Cardiac fibroblast (primary cell): Measurements from ENCODE around the gene MEOX1.

Experiments used
- DNase-seq, 2 donors: peaks; one replicate each; pipeline versions ENCODE4 v3.0.0 to v3.0.0-alpha.2; 2010; ENCODE audit warnings: low read depth in 2 of 2
- H3K4me3 ChIP-seq, 2 donors: replicated peaks in 1 of 2; 1 replicate in 1 of 2; 2 replicates in 1 of 2; pipeline ENCODE4 v1.5.1; 2011; ENCODE audit warnings: low read depth in 2 of 2, low read length in 2 of 2, mild to moderate bottlenecking in 2 of 2, moderate library complexity in 1 of 2
- TF ChIP-seq, protein P1 (sequence below): IDR thresholded peaks from one replicate; pipeline ENCODE4 v1.5.1; 2011; ENCODE audit warnings: low read depth, mild to moderate bottlenecking, low read length, inconsistent platforms

The MEOX1 gene

DNA sequence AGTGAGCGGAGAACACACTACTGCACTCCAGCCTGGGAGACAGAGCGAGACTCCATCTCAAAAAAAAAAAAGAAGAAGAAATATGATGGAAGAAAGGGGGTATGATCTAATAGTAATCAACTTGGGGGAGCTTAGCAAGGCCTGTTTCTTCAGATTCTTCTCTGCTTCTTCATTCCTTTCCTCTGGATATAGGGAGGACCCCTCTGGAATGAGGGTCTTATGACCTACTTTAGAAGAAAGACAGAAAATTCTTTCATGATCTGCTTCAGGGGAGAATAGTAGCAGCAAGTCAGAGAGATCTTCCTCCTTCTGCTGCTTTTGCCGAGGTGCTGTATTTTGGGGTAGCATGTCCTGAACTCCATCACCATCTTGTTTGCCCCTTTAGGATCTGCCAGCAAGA is 70.7 kb downstream of the MEOX1 start:
- no peak for DNase-seq
- TF ChIP-seq, protein P1, sequence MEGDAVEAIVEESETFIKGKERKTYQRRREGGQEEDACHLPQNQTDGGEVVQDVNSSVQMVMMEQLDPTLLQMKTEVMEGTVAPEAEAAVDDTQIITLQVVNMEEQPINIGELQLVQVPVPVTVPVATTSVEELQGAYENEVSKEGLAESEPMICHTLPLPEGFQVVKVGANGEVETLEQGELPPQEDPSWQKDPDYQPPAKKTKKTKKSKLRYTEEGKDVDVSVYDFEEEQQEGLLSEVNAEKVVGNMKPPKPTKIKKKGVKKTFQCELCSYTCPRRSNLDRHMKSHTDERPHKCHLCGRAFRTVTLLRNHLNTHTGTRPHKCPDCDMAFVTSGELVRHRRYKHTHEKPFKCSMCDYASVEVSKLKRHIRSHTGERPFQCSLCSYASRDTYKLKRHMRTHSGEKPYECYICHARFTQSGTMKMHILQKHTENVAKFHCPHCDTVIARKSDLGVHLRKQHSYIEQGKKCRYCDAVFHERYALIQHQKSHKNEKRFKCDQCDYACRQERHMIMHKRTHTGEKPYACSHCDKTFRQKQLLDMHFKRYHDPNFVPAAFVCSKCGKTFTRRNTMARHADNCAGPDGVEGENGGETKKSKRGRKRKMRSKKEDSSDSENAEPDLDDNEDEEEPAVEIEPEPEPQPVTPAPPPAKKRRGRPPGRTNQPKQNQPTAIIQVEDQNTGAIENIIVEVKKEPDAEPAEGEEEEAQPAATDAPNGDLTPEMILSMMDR: no peak
- no peak overlapping the region for H3K4me3 ChIP-seq
